Neural cell (in vitro differentiated cells): ENCODE data around the gene MYADML2.

ENCODE experiments used
- CTCF ChIP-seq: fragments of 450-650 bp; IDR thresholded peaks from 2 replicates; pipeline ENCODE4 v1.5.1; 2014; ENCODE audit warnings: antibody characterized with exemption, mild to moderate bottlenecking, moderate library complexity; ENCODE audit not compliant: poor library complexity, severe bottlenecking
- EP300 ChIP-seq: fragments of 450-650 bp; conservative IDR thresholded peaks from 2 replicates; pipeline ENCODE4 v1.6.1; 2014; ENCODE audit warnings: antibody characterized with exemption, mild to moderate bottlenecking, moderate library complexity; ENCODE audit not compliant: poor library complexity, severe bottlenecking
- EZH2 ChIP-seq: fragments of 200-600, 300-800 bp; shearing (Covaris generic), sonication (generic); IDR thresholded peaks from 2 replicates; pipeline ENCODE4 v1.6.1; 2014; ENCODE audit warnings: antibody characterized with exemption, low read length, borderline replicate concordance, mild to moderate bottlenecking; ENCODE audit not compliant: insufficient read depth, poor library complexity, severe bottlenecking
- MXI1 ChIP-seq: fragments of 450-650 bp; conservative IDR thresholded peaks from 2 replicates; pipeline ENCODE4 v1.6.1; 2014; ENCODE audit warnings: antibody characterized with exemption, mild to moderate bottlenecking; ENCODE audit not compliant: poor library complexity, severe bottlenecking
- POLR2AphosphoS5 ChIP-seq: IDR thresholded peaks from 2 replicates; pipeline ENCODE4 v1.6.1; 2012
- RAD21 ChIP-seq: fragments of 450-650 bp; conservative IDR thresholded peaks from 2 replicates; pipeline ENCODE4 v1.6.1; 2014; ENCODE audit warnings: antibody characterized with exemption, mild to moderate bottlenecking, moderate library complexity
- REST ChIP-seq: IDR thresholded peaks from 2 replicates; pipeline ENCODE4 v1.6.1; 2012; ENCODE audit warnings: borderline replicate concordance
- SMC3 ChIP-seq: fragments of 450-650 bp; conservative IDR thresholded peaks from 2 replicates; pipeline ENCODE4 v1.6.1; 2014; ENCODE audit warnings: antibody characterized with exemption, mild to moderate bottlenecking, moderate library complexity; ENCODE audit not compliant: poor library complexity
- TAF1 ChIP-seq: IDR thresholded peaks from 2 replicates; pipeline ENCODE4 v1.6.1; 2012; ENCODE audit warnings: low read depth

DNA sequence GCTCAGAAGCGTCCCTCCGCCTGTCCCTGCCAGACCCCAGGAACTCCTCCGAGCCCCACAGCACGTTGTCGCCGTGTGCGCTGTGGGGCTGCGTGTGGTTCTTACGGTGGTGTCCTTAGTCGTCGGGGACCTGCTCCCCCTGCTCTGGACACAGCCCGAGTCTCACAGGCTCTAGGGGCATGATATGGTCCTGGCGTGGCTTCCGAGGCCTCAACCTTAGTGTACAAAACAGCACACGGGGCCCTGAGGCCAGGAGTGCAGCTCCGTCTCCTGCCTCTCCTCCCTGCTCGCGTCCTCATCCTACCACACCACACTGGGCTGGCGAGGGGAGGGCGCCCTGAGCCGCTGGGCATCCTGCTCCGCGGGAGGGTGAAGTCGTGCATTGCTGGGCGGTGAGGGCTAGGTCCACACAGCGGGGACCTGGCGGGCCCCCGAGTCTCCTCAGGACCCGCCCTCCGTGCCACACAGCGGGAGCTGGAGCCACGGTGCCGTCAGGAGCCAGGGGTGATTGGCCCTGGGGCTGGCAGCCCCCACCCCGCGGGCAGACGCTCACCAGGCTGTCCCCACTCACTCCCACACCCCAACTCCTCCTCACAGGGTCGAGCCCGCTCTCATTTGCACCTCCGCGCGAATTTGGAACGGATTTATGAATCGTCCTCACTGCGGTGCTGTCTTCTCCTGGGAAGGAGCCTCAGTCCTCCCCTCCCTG lies 18.3 kb downstream of the MYADML2 start:
- TF ChIP-seq CTCF (no peak), EZH2 (no peak), SMC3 (no peak), REST (no peak), MXI1 (no peak), POLR2AphosphoS5 (no peak), EP300 (no peak), RAD21 (no peak), TAF1 (no peak)
